Liver (tissue), 3 donors: Measurements from ENCODE around the gene FOXK1.

Source experiments
- EGR1 ChIP-seq, 2 donors: IDR thresholded peaks; 2 replicates each; pipeline ENCODE4 v1.6.1; 2016 to 2018; ENCODE audit warnings: antibody characterized with exemption in 2 of 2, low read depth in 2 of 2
- FOXA1 ChIP-seq: IDR thresholded peaks from 2 replicates; pipeline ENCODE4 v1.6.1; 2016; ENCODE audit warnings: antibody characterized with exemption
- GABPA ChIP-seq, 2 donors: IDR thresholded peaks in 1 of 2; conservative IDR thresholded peaks in 1 of 2; 2 replicates each; pipeline ENCODE4 v1.6.1; 2016; ENCODE audit warnings: antibody characterized with exemption in 2 of 2, mild to moderate bottlenecking in 1 of 2, moderate library complexity in 1 of 2
- HNF4A ChIP-seq, 2 donors: conservative IDR thresholded peaks; 2 replicates each; pipeline ENCODE4 v1.6.1; 2016; ENCODE audit warnings: antibody characterized with exemption in 2 of 2, mild to moderate bottlenecking in 2 of 2
- JUND ChIP-seq, 2 donors: IDR thresholded peaks; 2 replicates each; pipeline ENCODE4 v1.6.1; 2016; ENCODE audit warnings: antibody characterized with exemption in 2 of 2
- RAD21 ChIP-seq, 2 donors: IDR thresholded peaks; 2 replicates each; pipeline ENCODE4 v1.6.1; 2016; ENCODE audit warnings: antibody characterized with exemption in 2 of 2, mild to moderate bottlenecking in 2 of 2
- REST ChIP-seq: IDR thresholded peaks from 2 replicates; pipeline ENCODE4 v1.6.1; 2016; ENCODE audit warnings: antibody characterized with exemption, mild to moderate bottlenecking
- RXRA ChIP-seq, 2 donors: IDR thresholded peaks; 2 replicates each; pipeline ENCODE4 v1.6.1; 2017 to 2018; ENCODE audit warnings: antibody characterized with exemption in 2 of 2, mild to moderate bottlenecking in 1 of 2
- SP1 ChIP-seq: IDR thresholded peaks from 2 replicates; pipeline ENCODE4 v1.6.1; 2018; ENCODE audit warnings: antibody characterized with exemption, mild to moderate bottlenecking
- TAF1 ChIP-seq: conservative IDR thresholded peaks from 2 replicates; pipeline ENCODE4 v1.6.1; 2016; ENCODE audit warnings: antibody characterized with exemption, mild to moderate bottlenecking
- YY1 ChIP-seq: IDR thresholded peaks from 2 replicates; pipeline ENCODE4 v1.6.1; 2016; ENCODE audit warnings: antibody characterized with exemption, mild to moderate bottlenecking
- ZBTB33 ChIP-seq: IDR thresholded peaks from 2 replicates; pipeline ENCODE4 v1.6.1; 2016; ENCODE audit warnings: antibody characterized with exemption
- TF ChIP-seq, protein P1 (sequence below): fragments of 150-350 bp; IDR thresholded peaks from 2 replicates; pipeline ENCODE4 v1.5.1; 2017; ENCODE audit warnings: improper control_type of control experiment, low read depth, low read length; ENCODE audit not compliant: missing input control
- TF ChIP-seq, protein P2 (sequence below): IDR thresholded peaks from 2 replicates; pipeline ENCODE4 v1.6.1; 2016; ENCODE audit warnings: antibody characterized with exemption
- donor health status: healthy.
- donor health status: healthy.

- TF ChIP-seq, protein P1, sequence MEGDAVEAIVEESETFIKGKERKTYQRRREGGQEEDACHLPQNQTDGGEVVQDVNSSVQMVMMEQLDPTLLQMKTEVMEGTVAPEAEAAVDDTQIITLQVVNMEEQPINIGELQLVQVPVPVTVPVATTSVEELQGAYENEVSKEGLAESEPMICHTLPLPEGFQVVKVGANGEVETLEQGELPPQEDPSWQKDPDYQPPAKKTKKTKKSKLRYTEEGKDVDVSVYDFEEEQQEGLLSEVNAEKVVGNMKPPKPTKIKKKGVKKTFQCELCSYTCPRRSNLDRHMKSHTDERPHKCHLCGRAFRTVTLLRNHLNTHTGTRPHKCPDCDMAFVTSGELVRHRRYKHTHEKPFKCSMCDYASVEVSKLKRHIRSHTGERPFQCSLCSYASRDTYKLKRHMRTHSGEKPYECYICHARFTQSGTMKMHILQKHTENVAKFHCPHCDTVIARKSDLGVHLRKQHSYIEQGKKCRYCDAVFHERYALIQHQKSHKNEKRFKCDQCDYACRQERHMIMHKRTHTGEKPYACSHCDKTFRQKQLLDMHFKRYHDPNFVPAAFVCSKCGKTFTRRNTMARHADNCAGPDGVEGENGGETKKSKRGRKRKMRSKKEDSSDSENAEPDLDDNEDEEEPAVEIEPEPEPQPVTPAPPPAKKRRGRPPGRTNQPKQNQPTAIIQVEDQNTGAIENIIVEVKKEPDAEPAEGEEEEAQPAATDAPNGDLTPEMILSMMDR = no peak
- TF ChIP-seq EGR1 (IDR thresholded peaks at IDR 0.05; ENCODE audit: low read depth in 2 of 2) (no peak), REST (no peak), JUND (IDR thresholded peaks at IDR 0.05) (no peak), TAF1 (no peak), HNF4A (conservative IDR thresholded peaks at IDR 0.05) (no peak), YY1 (no peak), SP1 (no peak), RAD21 (IDR thresholded peaks at IDR 0.05) (no peak), GABPA (IDR thresholded peaks at IDR 0.05 in 1 of 2, conservative IDR thresholded peaks at IDR 0.05 in 1 of 2) (no peak), ZBTB33 (no peak), FOXA1 (no peak), RXRA (IDR thresholded peaks at IDR 0.05) (no peak)
- TF ChIP-seq, protein P2, sequence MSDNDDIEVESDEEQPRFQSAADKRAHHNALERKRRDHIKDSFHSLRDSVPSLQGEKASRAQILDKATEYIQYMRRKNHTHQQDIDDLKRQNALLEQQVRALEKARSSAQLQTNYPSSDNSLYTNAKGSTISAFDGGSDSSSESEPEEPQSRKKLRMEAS = no peak
These were observed 41.0 kb downstream of the FOXK1 start for GRCh38 chr7:4722960-4723630.
